Glutamatergic neuron (in vitro differentiated cells): ENCODE results near the gene TRAF1. TPM values are rescaled to one million over a fixed set of nuclear protein-coding genes. Genes with fewer than 3 reads are reported as not detected.
A peak's percentile ranks its signal among the peaks of the same experiment; 100 is the strongest.
"Not testable (repeated sequence)": the region's sequence is repeated elsewhere in the genome, so short reads cannot be mapped to it uniquely, and the experiment has no call there.

Experiments used
- DNase-seq: peaks from one replicate; pipeline ENCODE4 v3.0.0; 2022
- H3K27ac Mint-ChIP-seq: one replicate; pipeline ENCODE4 v1.8.0; 2020; ENCODE audit warnings: mild to moderate bottlenecking, mixed read lengths, inconsistent platforms; ENCODE audit not compliant: unreplicated experiment
- H3K27me3 Mint-ChIP-seq: one replicate; pipeline ENCODE4 v1.8.0; 2020; ENCODE audit warnings: mild to moderate bottlenecking, moderate library complexity, mixed read lengths, inconsistent platforms; ENCODE audit not compliant: unreplicated experiment
- H3K36me3 Mint-ChIP-seq: one replicate; pipeline ENCODE4 v1.8.0; 2020; ENCODE audit warnings: mild to moderate bottlenecking, mixed read lengths, inconsistent platforms; ENCODE audit not compliant: unreplicated experiment
- H3K4me1 Mint-ChIP-seq: one replicate; pipeline ENCODE4 v1.8.0; 2020; ENCODE audit warnings: mild to moderate bottlenecking, low read depth, mixed read lengths, inconsistent platforms; ENCODE audit not compliant: unreplicated experiment
- H3K4me3 Mint-ChIP-seq: one replicate; pipeline ENCODE4 v1.8.0; 2020; ENCODE audit warnings: mild to moderate bottlenecking, mixed read lengths, inconsistent platforms; ENCODE audit not compliant: unreplicated experiment
- H3K9me3 Mint-ChIP-seq: one replicate; pipeline ENCODE4 v1.8.0; 2020; ENCODE audit warnings: mild to moderate bottlenecking, moderate library complexity, mixed read lengths, inconsistent platforms; ENCODE audit not compliant: unreplicated experiment
- CTCF ChIP-seq: fragments of 200-600 bp; sonication (generic); IDR thresholded peaks from one replicate; pipeline ENCODE4 v1.5.0; 2021; ENCODE audit not compliant: partially characterized antibody, unreplicated experiment
- long read RNA-seq: library from polyadenylated mRNA; unstranded; transcript quantifications from one replicate; pipeline ENCODE4 v2.0.0, GENCODE V29; 2020; ENCODE audit not compliant: unreplicated experiment
- total RNA-seq: library from RNA; stranded (reverse); fragmentation: NEBNext Ultra II Directional; extraction: Animal tissue kit (Norgen Biotek cat#: 25700); gene quantifications from one replicate; pipeline ENCODE4 v1.2.1, GENCODE V29; 2021; ENCODE audit not compliant: unreplicated experiment

Gene TRAF1
- total RNA-seq, result 1.6 TPM
- long read RNA-seq, result 0 reads

- DNase-seq, result no peak
- no peak for TF ChIP-seq CTCF
- Mint-ChIP-seq H3K4me1 (peaks cover 7% of the 10 kb centered on the region), H3K27me3 (peaks cover 9% of the 10 kb centered on the region), H3K4me3 (peak within 1 kb of the TSS; percentile 84), H3K9me3 (peaks cover 3% of the 10 kb centered on the region), H3K27ac (no peak within 1 kb of the TSS), H3K36me3 (no peaks in the 10 kb centered on the region)
These were observed at the start of gene TRAF1 for GRCh38 chr9:120926397-120926928. Gene TRAF1, minus strand, starts transcription at chr9:120926796. Its CDS starts 721 bp downstream, at chr9:120926075.

- Mint-ChIP-seq H3K4me1 (no peaks in the 10 kb centered on the region), H3K4me3 (no peak overlapping the region), H3K9me3 (no peaks in the 10 kb centered on the region), H3K36me3 (no peaks in the 10 kb centered on the region), H3K27ac (no peak overlapping the region), H3K27me3 (peaks cover 2% of the 10 kb centered on the region)
- no peak for TF ChIP-seq CTCF
- DNase-seq, result no peak
These were observed 48.3 kb upstream of the TRAF1 start for GRCh38 chr9:120974921-120975320.

- Mint-ChIP-seq H3K36me3 (no peaks in the 10 kb centered on the region), H3K4me1 (no peaks in the 10 kb centered on the region), H3K9me3 (no peaks in the 10 kb centered on the region), H3K27ac (no peak overlapping the region), H3K4me3 (no peak overlapping the region), H3K27me3 (peaks cover 2% of the 10 kb centered on the region)
- no peak for TF ChIP-seq CTCF
- no peak for DNase-seq
These were observed 47.6 kb upstream of the TRAF1 start for GRCh38 chr9:120974181-120974580.

GRCh38 chr9:120971938-120972337, 45.3 kb upstream of the TRAF1 start:
- no peak overlapping the region for H3K4me3 Mint-ChIP-seq
- no peak overlapping the region for H3K27ac Mint-ChIP-seq
- TF ChIP-seq CTCF, result no peak
- no peaks in the 10 kb centered on the region for H3K9me3 Mint-ChIP-seq
- no peaks in the 10 kb centered on the region for H3K36me3 Mint-ChIP-seq
- peaks cover 2% of the 10 kb centered on the region for H3K27me3 Mint-ChIP-seq
- H3K4me1 Mint-ChIP-seq, result no peaks in the 10 kb centered on the region
- DNase-seq, result no peak

- not testable (repeated sequence) for H3K27ac Mint-ChIP-seq, H3K27me3 Mint-ChIP-seq, H3K9me3 Mint-ChIP-seq, H3K4me1 Mint-ChIP-seq, H3K4me3 Mint-ChIP-seq, H3K36me3 Mint-ChIP-seq, DNase-seq
These were observed 44.9 kb upstream of the TRAF1 start for GRCh38 chr9:120971471-120971870.
